Posterior vena cava (tissue), 2 donors: Measurements from ENCODE around the gene LRRC8D. TPM values are rescaled to one million over a fixed set of nuclear protein-coding genes. Genes with fewer than 3 reads are reported as not detected.
"Not testable (repeated sequence)": the region's sequence is repeated elsewhere in the genome, so short reads cannot be mapped to it uniquely, and the experiment has no call there.

Experiments
- DNase-seq: peaks from one replicate; pipeline ENCODE4 v3.0.0-alpha.2; 2020; ENCODE audit warnings: low spot score
- intact Hi-C, 2 donors: fragments of 100-400 bp; cut with DNase I; formaldehyde crosslinking; loops; one replicate each; pipeline versions ENCODE4 v1.14.1 to v1.14.2; 2022 to 2023
- total RNA-seq, 2 donors: library from RNA; stranded (reverse); fragmentation: NEBNext Ultra II Directional; extraction: Animal tissue kit (Norgen Biotek cat#: 25700); gene quantifications; one replicate each; pipeline ENCODE4 v1.2.1, GENCODE V29; 2021
- donor health status: DM: yes; HTN: yes; CAD: no.
- donor health status: DM: yes; HTN: yes; CAD: no.

The LRRC8D gene
- total RNA-seq, 2 donors from 2014 or later, result 5.6 to 8.6 TPM

- intact Hi-C loops, result no loop called here
- DNase-seq, result no peak
These were observed 141.9 kb downstream of the LRRC8D start for GRCh38 chr1:89962742-89963075.

- intact Hi-C loops, result no loop called here
- no peak for DNase-seq
These were observed 144.4 kb downstream of the LRRC8D start for GRCh38 chr1:89965193-89965768.

- intact Hi-C loops, result no loop called here
- DNase-seq, result no peak
These were observed 145.8 kb downstream of the LRRC8D start for GRCh38 chr1:89966656-89967055.

- intact Hi-C loops, result no loop called here
- no peak for DNase-seq
These were observed 150.8 kb downstream of the LRRC8D start for GRCh38 chr1:89971600-89971999.

GRCh38 chr1:89972024-89972423 is 151.2 kb downstream of the LRRC8D start:
- intact Hi-C loops, result no loop called here
- DNase-seq, result no peak

GRCh38 chr1:89973471-89974127 is 152.8 kb downstream of the LRRC8D start:
- DNase-seq, result no peak
- intact Hi-C loops, result no loop called here

- no peak for DNase-seq
- intact Hi-C loops, result no loop called here
These were observed 153.4 kb downstream of the LRRC8D start for GRCh38 chr1:89974256-89974655.

GRCh38 chr1:89974696-89975470 is 154.1 kb downstream of the LRRC8D start:
- intact Hi-C loops, result no loop called here
- no peak for DNase-seq

GRCh38 chr1:89975540-89976125 is 154.8 kb downstream of the LRRC8D start:
- intact Hi-C loops, result no loop called here
- DNase-seq, result no peak

GRCh38 chr1:89978755-89979154 is 157.9 kb downstream of the LRRC8D start:
- intact Hi-C loops, result no loop called here
- DNase-seq, result no peak

GRCh38 chr1:89980605-89981004 is 159.8 kb downstream of the LRRC8D start:
- DNase-seq, result no peak
- intact Hi-C loops, result no loop called here

GRCh38 chr1:89982846-89983245 is 162.0 kb downstream of the LRRC8D start:
- DNase-seq, intact Hi-C loops: not testable (repeated sequence)

GRCh38 chr1:89984564-89985116 is 163.8 kb downstream of the LRRC8D start:
- intact Hi-C loops, result loop anchor here in 1 of 2 donors (5.0 kb wide), 1 partner anchor 177 kb away; no protein-coding TSS in a partner anchor
- not testable (repeated sequence) for DNase-seq

- DNase-seq, result no peak
- intact Hi-C loops, result loop anchor here in 1 of 2 donors (5.0 kb wide), 1 partner anchor 179 kb away; no protein-coding TSS in a partner anchor
These were observed 165.2 kb downstream of the LRRC8D start for GRCh38 chr1:89986020-89986419.

Other genes starting within 250 kb of the LRRC8D start
- 10 to 100 TPM; 10.5 to 11.9 TPM for gene LRRC8C, start 187.9 kb upstream of the LRRC8D start, total RNA-seq
- 10 to 100 TPM; 19.4 to 19.6 TPM for gene ZNF326, start 174.1 kb downstream of the LRRC8D start, total RNA-seq